Keratinocyte (primary cell): ENCODE results near the gene GBP4. TPM values are rescaled to one million over a fixed set of nuclear protein-coding genes. Genes with fewer than 3 reads are reported as not detected.

Source experiments
- DNase-seq: peaks from one replicate; pipeline ENCODE4 v3.0.0-alpha.2; 2011; ENCODE audit warnings: low read depth, missing footprints, low spot score
- FAIRE-seq: peaks from 2 replicates; lab custom pipeline; 2011; peaks lifted over from hg19 to GRCh38; lab: Jason Lieb, UNC
- H2AFZ ChIP-seq: 2 replicates; pipeline ENCODE4 v1.6.0; 2012; ENCODE audit warnings: low read length, control low read depth, inconsistent platforms; ENCODE audit not compliant: control insufficient read depth
- H3K27ac ChIP-seq: 2 replicates; pipeline ENCODE4 v1.5.1; 2011; ENCODE audit warnings: low read length; ENCODE audit not compliant: control insufficient read depth, insufficient read depth
- H3K27me3 ChIP-seq: 3 replicates; pipeline ENCODE4 v1.6.0; 2011; ENCODE audit warnings: low read length; ENCODE audit not compliant: control insufficient read depth, insufficient read depth; ENCODE audit errors: extremely low read depth
- H3K36me3 ChIP-seq, 2 experiments: 2 replicates in 1 of 2; 3 replicates in 1 of 2; pipeline ENCODE4 v1.5.1; 2011; ENCODE audit warnings: low read length in 2 of 2, mild to moderate bottlenecking in 1 of 2; ENCODE audit not compliant: control insufficient read depth in 2 of 2, insufficient read depth in 2 of 2; ENCODE audit errors: extremely low read depth in 1 of 2
- H3K4me1 ChIP-seq: 3 replicates; pipeline ENCODE4 v1.5.1; 2011; ENCODE audit warnings: low read length; ENCODE audit not compliant: control insufficient read depth, insufficient read depth; ENCODE audit errors: extremely low read depth
- H3K4me2 ChIP-seq: 3 replicates; pipeline ENCODE4 v1.6.0; 2011; ENCODE audit warnings: low read depth, low read length; ENCODE audit not compliant: control insufficient read depth, insufficient read depth; ENCODE audit errors: extremely low read depth
- H3K4me3 ChIP-seq, 3 experiments: fragments of 200-600 bp in 1 of 3; sonication (generic) in 1 of 3; 2 replicates in 2 of 3; 3 replicates in 1 of 3; pipeline ENCODE4 v1.5.1; 2011 to 2016; ENCODE audit warnings: low read length in 3 of 3, mild to moderate bottlenecking in 3 of 3, control low read depth in 2 of 3, inconsistent platforms in 1 of 3, low read depth in 1 of 3, mixed read lengths in 1 of 3, mixed run types in 1 of 3, moderate library complexity in 1 of 3; ENCODE audit not compliant: control insufficient read depth in 2 of 3, insufficient read depth in 2 of 3; ENCODE audit errors: extremely low read depth in 1 of 3
- H3K79me2 ChIP-seq: 2 replicates; pipeline ENCODE4 v1.6.0; 2012; ENCODE audit warnings: low read length; ENCODE audit not compliant: control insufficient read depth, insufficient read depth
- H3K9ac ChIP-seq: 3 replicates; pipeline ENCODE4 v1.6.0; 2011; ENCODE audit warnings: low read length; ENCODE audit not compliant: control insufficient read depth, insufficient read depth; ENCODE audit errors: extremely low read depth
- H3K9me1 ChIP-seq: 3 replicates; pipeline ENCODE4 v1.6.0; 2011; ENCODE audit warnings: low read length; ENCODE audit not compliant: control insufficient read depth, insufficient read depth; ENCODE audit errors: extremely low read depth
- H3K9me3 ChIP-seq: 2 replicates; pipeline ENCODE4 v1.5.1; 2012; ENCODE audit warnings: low read depth, low read length; ENCODE audit not compliant: control insufficient read depth
- H4K20me1 ChIP-seq: 3 replicates; pipeline ENCODE4 v1.6.0; 2011; ENCODE audit warnings: low read length; ENCODE audit not compliant: control insufficient read depth, insufficient read depth; ENCODE audit errors: extremely low read depth
- CTCF ChIP-seq, 3 experiments: IDR thresholded peaks in 1 of 3; conservative IDR thresholded peaks in 1 of 3; optimal IDR thresholded peaks in 1 of 3; 2 replicates in 2 of 3; 3 replicates in 1 of 3; pipeline versions ENCODE3 to v1.5.1; 2011; ENCODE audit warnings: low read length in 3 of 3, mild to moderate bottlenecking in 3 of 3, moderate library complexity in 2 of 3, control low read depth in 1 of 3, inconsistent platforms in 1 of 3; ENCODE audit not compliant: insufficient read depth in 2 of 3; ENCODE audit errors: extremely low read depth in 1 of 3
- EZH2 ChIP-seq: IDR thresholded peaks from one replicate; pipeline ENCODE4 v1.6.1; 2012; ENCODE audit warnings: inconsistent platforms, mild to moderate bottlenecking, low read length, moderate library complexity
- dilution Hi-C: fragments of 300-500 bp; cut with MboI; formaldehyde crosslinking; loops from one replicate; pipeline ENCODE4 v1.7.0; 2020; ENCODE audit warnings: low sequenced_read_pairs; ENCODE audit not compliant: extremely low pct_ligation_motif_present
- polyA plus RNA-seq, 5 experiments: library from polyadenylated mRNA; depleted of rRNA in 3 of 5; stranded (reverse) in 3 of 5; stranded (forward) in 1 of 5; unstranded in 1 of 5; fragments of >200 nt; gene quantifications; 1 replicate in 1 of 5; 2 replicates in 3 of 5; 3 replicates in 1 of 5; pipeline versions ENCODE4 v1.2.1 to v1.2.3, GENCODE V29; 2011 to 2012; ENCODE audit warnings: missing spikeins in 2 of 5, low read depth in 1 of 5, low replicate concordance in 1 of 5

The GBP4 gene
- polyA plus RNA-seq, 1 donor (not counting 4 experiments of a cell fraction or from before 2014, with no cell fraction given): 0.01 TPM

DNA sequence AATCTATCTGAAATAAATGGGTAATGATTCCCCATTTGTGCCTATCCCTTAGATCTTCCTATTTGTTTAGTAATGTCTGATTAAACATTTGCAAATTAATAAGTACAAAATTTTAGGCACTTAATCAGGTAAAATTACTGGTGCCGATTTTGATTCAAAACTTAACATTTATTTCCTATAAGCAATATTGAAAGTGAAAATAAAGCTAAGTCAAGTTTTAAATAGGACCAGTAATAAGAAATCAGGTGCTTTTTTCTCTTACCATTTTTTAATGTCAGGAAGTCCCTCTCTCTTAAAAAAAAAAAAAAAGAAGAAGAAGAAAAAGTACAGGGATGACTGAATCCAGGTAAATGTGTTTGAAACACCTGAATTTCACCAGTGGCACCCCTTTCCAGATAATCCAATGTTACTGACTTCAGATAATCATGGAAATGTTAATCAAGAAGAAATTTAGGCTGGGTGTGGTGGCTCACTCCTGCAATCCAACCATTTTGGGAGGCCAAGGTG lies 836 bp upstream of the GBP4 start:
- no peaks in the 10 kb centered on the region for H4K20me1 ChIP-seq
- H3K4me1 ChIP-seq: no peaks in the 10 kb centered on the region
- dilution Hi-C loops: no loop called here
- H3K9me1 ChIP-seq: no peaks in the 10 kb centered on the region
- no peaks in the 10 kb centered on the region for H3K27me3 ChIP-seq
- no peak overlapping the region for H2AFZ ChIP-seq
- H3K79me2 ChIP-seq: no peaks in the 10 kb centered on the region
- no peak overlapping the region for H3K4me3 ChIP-seq
- no peaks in the 10 kb centered on the region for H3K36me3 ChIP-seq
- no peak overlapping the region for H3K9ac ChIP-seq
- DNase-seq (no peak), FAIRE-seq (no peak)
- TF ChIP-seq CTCF (optimal IDR thresholded peaks at IDR 0.05 in 1 of 3, IDR thresholded peaks at IDR 0.05 in 1 of 3, conservative IDR thresholded peaks at IDR 0.05 in 1 of 3; ENCODE audit: extremely low read depth in 1 of 3, insufficient read depth in 2 of 3, low read length in 3 of 3) (no peak), EZH2 (no peak)
- H3K9me3 ChIP-seq: no peaks in the 10 kb centered on the region
- no peak overlapping the region for H3K4me2 ChIP-seq
- H3K27ac ChIP-seq: no peak overlapping the region

GRCh38 chr1:89198081-89198480 lies 661 bp downstream of the GBP4 start:
- no peak overlapping the region for H2AFZ ChIP-seq
- no peaks in the 10 kb centered on the region for H3K79me2 ChIP-seq
- FAIRE-seq: no peak
- no peaks in the 10 kb centered on the region for H4K20me1 ChIP-seq
- H3K36me3 ChIP-seq: no peaks in the 10 kb centered on the region
- no peak overlapping the region for H3K4me3 ChIP-seq
- H3K4me1 ChIP-seq: no peaks in the 10 kb centered on the region
- no peak overlapping the region for H3K9ac ChIP-seq
- H3K9me1 ChIP-seq: no peaks in the 10 kb centered on the region
- no peak for TF ChIP-seq CTCF (optimal IDR thresholded peaks at IDR 0.05 in 1 of 3, IDR thresholded peaks at IDR 0.05 in 1 of 3, conservative IDR thresholded peaks at IDR 0.05 in 1 of 3; ENCODE audit: extremely low read depth in 1 of 3, insufficient read depth in 2 of 3, low read length in 3 of 3)
- no peak for TF ChIP-seq EZH2
- H3K9me3 ChIP-seq: no peaks in the 10 kb centered on the region
- no peak overlapping the region for H3K27ac ChIP-seq
- dilution Hi-C loops: no loop called here
- no peak overlapping the region for H3K4me2 ChIP-seq
- no peaks in the 10 kb centered on the region for H3K27me3 ChIP-seq
- no peak for DNase-seq
